ENCODE results near the gene SSTR1.

The SSTR1 gene

GRCh38 chr14:38207736-38208617 lies at the start of gene SSTR1:
TSS of gene SSTR1 (plus strand) at chr14:38207904. CDS start at chr14:38209390, 1,486 bp downstream.
- no peaks in the 10 kb centered on the region for H3K36me3 ChIP-seq (ENCODE audit: control insufficient read depth, low read length)
- no peaks in the 10 kb centered on the region for H3K4me1 ChIP-seq (ENCODE audit: control insufficient read depth, low read length)
- H3K79me2 ChIP-seq (ENCODE audit: control insufficient read depth, low read length) = no peaks in the 10 kb centered on the region
- H3K27ac ChIP-seq (ENCODE audit: low read depth, low read length) = no peak within 1 kb of the TSS
- H3K4me2 ChIP-seq (ENCODE audit: low read length) = no peak within 1 kb of the TSS
- no peak within 1 kb of the TSS for H3K4me3 ChIP-seq (ENCODE audit: low read length)
- H3K27me3 ChIP-seq (ENCODE audit: control insufficient read depth, low read length) = no peaks in the 10 kb centered on the region
- H3K9me3 ChIP-seq (ENCODE audit: control insufficient read depth, insufficient read depth, low read length) = peaks cover 32% of the 10 kb centered on the region
- no peaks in the 10 kb centered on the region for H3K9me2 ChIP-seq (replicated peaks; ENCODE audit: control insufficient read depth, low read length)
- TF ChIP-seq CTCF (IDR thresholded peaks at IDR 0.05; ENCODE audit: low read depth, low read length, poor library complexity, severe bottlenecking) (no peak), EZH2phosphoT487 (IDR thresholded peaks at IDR 0.05; ENCODE audit: borderline replicate concordance, low read length) (no peak)
- no peaks in the 10 kb centered on the region for H4K20me1 ChIP-seq (ENCODE audit: control insufficient read depth, insufficient read depth, low read depth, low read length)
- H3F3A ChIP-seq (ENCODE audit: control insufficient read depth, insufficient read depth) = no peaks in the 10 kb centered on the region

- Histone ChIP-seq H3K4me1 (ENCODE audit: control insufficient read depth, low read length) (no peaks in the 10 kb centered on the region), H3K4me3 (ENCODE audit: low read length) (no peak overlapping the region), H4K20me1 (ENCODE audit: control insufficient read depth, insufficient read depth, low read depth, low read length) (no peaks in the 10 kb centered on the region), H3K9me2 (replicated peaks; ENCODE audit: control insufficient read depth, low read length) (no peaks in the 10 kb centered on the region), H3K9me3 (ENCODE audit: control insufficient read depth, insufficient read depth, low read length) (no peaks in the 10 kb centered on the region), H3F3A (ENCODE audit: control insufficient read depth, insufficient read depth) (no peaks in the 10 kb centered on the region), H3K27me3 (ENCODE audit: control insufficient read depth, low read length) (no peaks in the 10 kb centered on the region), H3K36me3 (ENCODE audit: control insufficient read depth, low read length) (no peaks in the 10 kb centered on the region), H3K79me2 (ENCODE audit: control insufficient read depth, low read length) (no peaks in the 10 kb centered on the region), H3K4me2 (ENCODE audit: low read length) (no peak overlapping the region), H3K27ac (ENCODE audit: low read depth, low read length) (no peak overlapping the region)
- TF ChIP-seq EZH2phosphoT487 (IDR thresholded peaks at IDR 0.05; ENCODE audit: borderline replicate concordance, low read length) (no peak), CTCF (IDR thresholded peaks at IDR 0.05; ENCODE audit: low read depth, low read length, poor library complexity, severe bottlenecking) (no peak)
These were observed 49.2 kb upstream of the SSTR1 start for GRCh38 chr14:38158468-38158867.

- Histone ChIP-seq H3K27ac (ENCODE audit: low read depth, low read length) (no peak overlapping the region), H3F3A (ENCODE audit: control insufficient read depth, insufficient read depth) (no peaks in the 10 kb centered on the region), H3K9me3 (ENCODE audit: control insufficient read depth, insufficient read depth, low read length) (no peaks in the 10 kb centered on the region; the same call in 1 of the 2 replicates), H3K27me3 (ENCODE audit: control insufficient read depth, low read length) (no peaks in the 10 kb centered on the region), H3K4me3 (ENCODE audit: low read length) (no peak overlapping the region), H3K9me2 (replicated peaks; ENCODE audit: control insufficient read depth, low read length) (no peaks in the 10 kb centered on the region), H3K79me2 (ENCODE audit: control insufficient read depth, low read length) (no peaks in the 10 kb centered on the region), H4K20me1 (ENCODE audit: control insufficient read depth, insufficient read depth, low read depth, low read length) (no peaks in the 10 kb centered on the region), H3K36me3 (ENCODE audit: control insufficient read depth, low read length) (no peaks in the 10 kb centered on the region), H3K4me2 (ENCODE audit: low read length) (no peak overlapping the region), H3K4me1 (ENCODE audit: control insufficient read depth, low read length) (no peaks in the 10 kb centered on the region)
- TF ChIP-seq CTCF (IDR thresholded peaks at IDR 0.05; ENCODE audit: low read depth, low read length, poor library complexity, severe bottlenecking) = no peak
- TF ChIP-seq EZH2phosphoT487 (IDR thresholded peaks at IDR 0.05; ENCODE audit: borderline replicate concordance, low read length) = no peak
These were observed 39.3 kb upstream of the SSTR1 start for GRCh38 chr14:38168416-38168815.
